ENCODE results near the gene HELT.
"Not testable (repeated sequence)": the region's sequence is repeated elsewhere in the genome, so short reads cannot be mapped to it uniquely, and the experiment has no call there.

The HELT gene

GRCh38 chr4:185039508-185040273, 21.4 kb downstream of the HELT start:
- no peaks in the 10 kb centered on the region for H3K36me3 ChIP-seq (replicated peaks; ENCODE audit: insufficient read depth, low read length)
- no peak overlapping the region for H3K27ac ChIP-seq (ENCODE audit: low read length)
- no peaks in the 10 kb centered on the region for H3K9me3 ChIP-seq (replicated peaks; ENCODE audit: insufficient read depth, low read length)
- H4K20me1 ChIP-seq (ENCODE audit: insufficient read depth, low read length), result no peaks in the 10 kb centered on the region
- H3K27me3 ChIP-seq (replicated peaks; ENCODE audit: insufficient read depth, low read length), result no peaks in the 10 kb centered on the region
- H3F3A ChIP-seq (ENCODE audit: insufficient read depth, low read length), result no peaks in the 10 kb centered on the region
- 0 out of 2 replicates have a peak overlapping the region, but pooled peaks have one; percentile 19 for H3K4me3 ChIP-seq (ENCODE audit: low read length)
- H3K9ac ChIP-seq (ENCODE audit: low read length), result no peak overlapping the region
- H2AFZ ChIP-seq (ENCODE audit: low read length), result peak overlapping the region; percentile 21
- DNase-seq, result peak; percentile 71
- peak overlapping the region; percentile 53 for H3K4me2 ChIP-seq (ENCODE audit: low read depth, low read length)
- H3K9me2 ChIP-seq (replicated peaks; ENCODE audit: insufficient read depth, low read length), result no peaks in the 10 kb centered on the region
- no peaks in the 10 kb centered on the region for H3K79me2 ChIP-seq (ENCODE audit: low read length)
- H3K4me1 ChIP-seq (ENCODE audit: low read length), result 0 out of 2 replicates have a peak, but pooled peaks cover 4% of the 10 kb centered on the region
- peak; percentile 80 for TF ChIP-seq CTCF (IDR thresholded peaks at IDR 0.05; ENCODE audit: low read length)
- no peak for TF ChIP-seq EZH2phosphoT487 (IDR thresholded peaks at IDR 0.05; ENCODE audit: low read length)
- no peak for TF ChIP-seq EZH2 (optimal IDR thresholded peaks at IDR 0.05; ENCODE audit: low read depth, low read length)

DNA sequence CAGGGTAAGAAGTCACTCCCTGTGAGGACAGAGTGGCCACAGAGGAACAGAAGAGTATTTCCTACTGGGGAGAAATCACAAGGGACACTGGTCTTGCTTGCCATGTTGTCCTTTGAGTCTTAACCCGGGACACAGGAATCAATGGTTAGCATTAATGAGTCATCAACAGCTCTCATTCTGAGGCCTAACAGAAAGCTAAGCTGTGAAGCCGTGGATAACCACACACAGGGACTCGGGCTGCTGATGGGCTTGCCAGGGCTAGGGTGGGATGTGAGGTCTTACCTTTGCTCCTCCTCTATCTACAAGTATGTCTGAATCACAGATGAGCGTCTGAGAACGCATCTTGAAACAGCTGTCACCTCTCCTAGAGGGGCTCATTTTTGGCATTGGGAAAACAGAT, 22.2 kb downstream of the HELT start:
- 0 out of 2 replicates have a peak, but pooled peaks cover 4% of the 10 kb centered on the region for H3K4me1 ChIP-seq (ENCODE audit: low read length)
- DNase-seq, result no peak
- H3K36me3 ChIP-seq (replicated peaks; ENCODE audit: insufficient read depth, low read length), result no peaks in the 10 kb centered on the region
- TF ChIP-seq EZH2 (optimal IDR thresholded peaks at IDR 0.05; ENCODE audit: low read depth, low read length) (no peak), CTCF (IDR thresholded peaks at IDR 0.05; ENCODE audit: low read length) (no peak), EZH2phosphoT487 (IDR thresholded peaks at IDR 0.05; ENCODE audit: low read length) (no peak)
- 0 out of 2 replicates have a peak overlapping the region, but pooled peaks have one; percentile 53 for H3K4me2 ChIP-seq (ENCODE audit: low read depth, low read length)
- H3K9ac ChIP-seq (ENCODE audit: low read length), result no peak overlapping the region
- no peak overlapping the region for H3K4me3 ChIP-seq (ENCODE audit: low read length)
- no peaks in the 10 kb centered on the region for H4K20me1 ChIP-seq (ENCODE audit: insufficient read depth, low read length)
- no peaks in the 10 kb centered on the region for H3K27me3 ChIP-seq (replicated peaks; ENCODE audit: insufficient read depth, low read length)
- no peak overlapping the region; the same call in 1 of the 2 replicates for H2AFZ ChIP-seq (ENCODE audit: low read length)
- H3K27ac ChIP-seq (ENCODE audit: low read length), result no peak overlapping the region
- no peaks in the 10 kb centered on the region for H3F3A ChIP-seq (ENCODE audit: insufficient read depth, low read length)
- H3K9me2 ChIP-seq (replicated peaks; ENCODE audit: insufficient read depth, low read length), result no peaks in the 10 kb centered on the region
- no peaks in the 10 kb centered on the region for H3K9me3 ChIP-seq (replicated peaks; ENCODE audit: insufficient read depth, low read length)
- H3K79me2 ChIP-seq (ENCODE audit: low read length), result no peaks in the 10 kb centered on the region

DNA sequence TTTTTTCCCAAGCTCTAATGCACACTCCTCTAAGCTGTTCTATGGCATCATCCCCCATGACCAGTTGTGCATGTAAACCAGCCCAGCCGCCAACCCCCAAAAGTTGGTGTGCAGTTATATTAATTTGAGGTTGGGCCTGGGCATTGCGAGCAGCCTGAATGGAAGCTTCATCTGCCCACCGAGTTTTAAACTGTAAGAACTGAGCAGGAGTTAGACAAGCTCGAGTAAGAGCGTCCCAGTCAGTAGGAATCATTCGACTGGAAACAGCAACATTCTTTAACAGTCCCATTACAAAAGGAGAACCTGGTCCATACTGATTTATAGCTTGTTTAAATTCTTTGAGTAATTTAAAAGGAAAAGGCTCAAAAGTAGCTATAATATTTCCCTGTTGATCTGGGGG, 32.0 kb downstream of the HELT start:
- H2AFZ ChIP-seq (ENCODE audit: low read length); H4K20me1 ChIP-seq (ENCODE audit: insufficient read depth, low read length); H3K27ac ChIP-seq (ENCODE audit: low read length); H3K9me2 ChIP-seq (replicated peaks; ENCODE audit: insufficient read depth, low read length); H3F3A ChIP-seq (ENCODE audit: insufficient read depth, low read length); DNase-seq; H3K9me3 ChIP-seq (replicated peaks; ENCODE audit: insufficient read depth, low read length); H3K9ac ChIP-seq (ENCODE audit: low read length); H3K36me3 ChIP-seq (replicated peaks; ENCODE audit: insufficient read depth, low read length); H3K4me3 ChIP-seq (ENCODE audit: low read length); H3K27me3 ChIP-seq (replicated peaks; ENCODE audit: insufficient read depth, low read length); H3K4me1 ChIP-seq (ENCODE audit: low read length); H3K79me2 ChIP-seq (ENCODE audit: low read length); H3K4me2 ChIP-seq (ENCODE audit: low read depth, low read length): not testable (repeated sequence)

GRCh38 chr4:185051283-185051682, 33.0 kb downstream of the HELT start:
- H2AFZ ChIP-seq (ENCODE audit: low read length); H3K4me3 ChIP-seq (ENCODE audit: low read length); H3K9ac ChIP-seq (ENCODE audit: low read length); H3K27me3 ChIP-seq (replicated peaks; ENCODE audit: insufficient read depth, low read length); DNase-seq; H3K36me3 ChIP-seq (replicated peaks; ENCODE audit: insufficient read depth, low read length); H3K79me2 ChIP-seq (ENCODE audit: low read length); H3K4me2 ChIP-seq (ENCODE audit: low read depth, low read length); H3K4me1 ChIP-seq (ENCODE audit: low read length); H3K27ac ChIP-seq (ENCODE audit: low read length); H3K9me2 ChIP-seq (replicated peaks; ENCODE audit: insufficient read depth, low read length); H3K9me3 ChIP-seq (replicated peaks; ENCODE audit: insufficient read depth, low read length); H3F3A ChIP-seq (ENCODE audit: insufficient read depth, low read length); H4K20me1 ChIP-seq (ENCODE audit: insufficient read depth, low read length): not testable (repeated sequence)
